Measurements from ENCODE around the gene OR4C16.

The OR4C16 gene, protein sequence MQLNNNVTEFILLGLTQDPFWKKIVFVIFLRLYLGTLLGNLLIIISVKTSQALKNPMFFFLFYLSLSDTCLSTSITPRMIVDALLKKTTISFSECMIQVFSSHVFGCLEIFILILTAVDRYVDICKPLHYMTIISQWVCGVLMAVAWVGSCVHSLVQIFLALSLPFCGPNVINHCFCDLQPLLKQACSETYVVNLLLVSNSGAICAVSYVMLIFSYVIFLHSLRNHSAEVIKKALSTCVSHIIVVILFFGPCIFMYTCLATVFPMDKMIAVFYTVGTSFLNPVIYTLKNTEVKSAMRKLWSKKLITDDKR

DNA sequence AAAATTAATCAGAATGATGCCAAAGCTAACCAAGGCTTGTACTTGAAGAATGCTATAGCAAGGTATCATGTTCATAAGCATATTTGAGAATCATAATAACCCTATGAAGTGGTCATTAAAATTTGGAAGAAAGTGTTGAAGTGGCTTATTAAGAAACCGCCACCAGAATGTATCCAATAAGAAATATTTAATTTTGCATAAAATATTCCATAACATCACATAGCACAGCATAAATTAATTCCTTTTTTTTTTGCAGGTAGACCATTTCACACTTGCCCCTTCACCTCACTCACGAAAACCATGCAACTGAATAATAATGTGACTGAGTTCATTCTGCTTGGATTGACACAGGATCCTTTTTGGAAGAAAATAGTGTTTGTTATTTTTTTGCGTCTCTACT is at the start of gene OR4C16:
OR4C16 (plus strand) TSS at position 301 of the 400 bp plus-strand sequence; CDS start at position 301, 0 bp downstream.
- no peak for DNase-seq (ENCODE audit: low read depth)

DNA sequence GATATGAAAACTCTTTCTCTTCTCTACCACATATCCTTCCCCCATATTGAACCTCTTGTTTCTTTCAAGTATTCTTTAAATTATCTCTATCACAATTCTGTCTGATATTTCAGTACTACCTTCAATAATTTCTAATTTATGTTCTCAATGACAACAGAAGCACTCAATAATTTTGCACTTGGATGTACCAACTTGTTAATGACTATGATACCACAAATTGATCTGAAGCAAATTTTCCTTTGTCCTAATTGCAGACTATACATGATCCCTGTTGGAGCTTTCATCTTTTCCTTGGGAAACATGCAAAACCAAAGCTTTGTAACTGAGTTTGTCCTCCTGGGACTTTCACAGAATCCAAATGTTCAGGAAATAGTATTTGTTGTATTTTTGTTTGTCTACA is 17.8 kb upstream of the OR4C16 start, which contains the start of gene OR4C15:
OR4C15 (plus strand) TSS at position 301 of the 400 bp plus-strand sequence; CDS start at position 301, 0 bp downstream.
- DNase-seq (ENCODE audit: low read depth), result no peak

DNA sequence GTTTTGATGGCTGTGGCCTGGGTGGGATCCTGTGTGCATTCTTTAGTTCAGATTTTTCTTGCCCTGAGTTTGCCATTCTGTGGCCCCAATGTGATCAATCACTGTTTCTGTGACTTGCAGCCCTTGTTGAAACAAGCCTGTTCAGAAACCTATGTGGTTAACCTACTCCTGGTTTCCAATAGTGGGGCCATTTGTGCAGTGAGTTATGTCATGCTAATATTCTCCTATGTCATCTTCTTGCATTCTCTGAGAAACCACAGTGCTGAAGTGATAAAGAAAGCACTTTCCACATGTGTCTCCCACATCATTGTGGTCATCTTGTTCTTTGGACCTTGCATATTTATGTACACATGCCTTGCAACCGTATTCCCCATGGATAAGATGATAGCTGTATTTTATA is 620 bp downstream of the OR4C16 start:
- no peak for DNase-seq (ENCODE audit: low read depth)

DNA sequence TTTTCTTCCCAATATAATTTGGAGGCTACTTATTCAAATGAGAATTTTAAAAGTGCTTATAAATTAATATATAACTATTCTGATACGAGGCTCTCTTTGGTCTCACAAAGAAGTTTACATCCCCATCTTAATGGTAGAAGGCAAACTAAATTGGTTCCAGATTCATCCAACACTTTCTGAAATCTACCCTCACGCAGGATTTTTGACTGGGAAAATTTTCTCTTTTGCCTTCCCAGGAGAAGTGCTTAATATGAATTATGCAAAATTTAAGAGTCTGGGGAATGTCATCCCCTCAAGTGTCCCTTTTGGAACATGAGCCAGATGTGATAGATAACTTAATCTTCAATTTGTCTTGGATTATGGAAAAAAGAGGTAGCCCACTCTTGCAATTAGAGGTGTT is 35.6 kb downstream of the OR4C16 start, which contains the start of gene OR4C11:
OR4C11 (minus strand) TSS at position 101 of the 400 bp plus-strand sequence. CDS start 3,272 bp downstream, outside the sequence.
- DNase-seq (ENCODE audit: low read depth), result no peak

All from activated T-cell treated with anti-CD3 and anti-CD28 coated beads for 48 hours (primary cell).